GM19395 (cell line): ENCODE data around the gene KMT5C.
A peak's percentile ranks its signal among the peaks of the same experiment; 100 is the strongest.

Experiments
- ATAC-seq: cut with Tn5 transposase; IDR thresholded peaks from one replicate; pipeline ENCODE4 v1.9.1; 2021; ENCODE audit warnings: mild to moderate bottlenecking, moderate library complexity; ENCODE audit not compliant: unreplicated experiment

The KMT5C gene

DNA sequence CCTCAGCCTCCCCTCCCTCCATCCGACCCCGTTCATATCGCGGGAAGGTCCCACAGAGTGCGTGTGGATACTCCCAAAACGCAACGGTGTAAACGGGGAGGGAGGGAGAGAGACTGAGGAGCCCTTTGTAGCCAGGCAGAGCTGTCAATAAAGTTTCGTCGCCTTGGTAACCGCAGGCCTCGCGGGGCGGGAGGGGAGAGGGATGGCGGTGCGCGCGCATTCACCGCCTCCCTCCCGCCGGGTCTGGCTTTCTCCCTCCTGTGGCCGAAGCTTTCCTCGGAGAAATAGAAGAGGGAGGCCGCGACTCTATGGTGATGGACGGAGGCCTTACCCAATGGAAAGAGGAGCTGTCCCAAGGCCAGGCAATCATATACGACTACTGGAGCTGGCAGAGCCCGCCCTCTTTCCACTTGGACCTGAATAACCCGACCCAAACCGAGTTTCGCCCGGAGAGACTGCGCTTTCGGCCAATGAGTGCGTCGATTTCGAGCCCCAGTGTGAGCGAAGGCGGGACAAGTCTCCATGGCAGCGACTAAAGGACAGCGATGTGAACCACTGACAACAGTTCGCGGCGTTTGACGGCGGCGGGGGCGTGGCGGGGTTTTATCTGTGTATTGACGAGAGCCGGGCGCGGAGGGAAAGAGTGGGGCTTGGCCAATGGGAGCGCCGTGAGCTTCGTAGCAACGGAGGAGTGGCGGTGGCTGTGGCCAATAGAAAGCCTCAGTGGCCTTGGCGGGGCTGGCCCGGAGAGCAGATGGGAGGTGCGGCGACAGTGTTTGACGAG lies at the start of gene KMT5C:
Gene KMT5C (plus strand): TSS at position 772 of the 784 bp plus-strand sequence. CDS start 2,061 bp downstream, outside the sequence.
- ATAC-seq, result peak; percentile 88

DNA sequence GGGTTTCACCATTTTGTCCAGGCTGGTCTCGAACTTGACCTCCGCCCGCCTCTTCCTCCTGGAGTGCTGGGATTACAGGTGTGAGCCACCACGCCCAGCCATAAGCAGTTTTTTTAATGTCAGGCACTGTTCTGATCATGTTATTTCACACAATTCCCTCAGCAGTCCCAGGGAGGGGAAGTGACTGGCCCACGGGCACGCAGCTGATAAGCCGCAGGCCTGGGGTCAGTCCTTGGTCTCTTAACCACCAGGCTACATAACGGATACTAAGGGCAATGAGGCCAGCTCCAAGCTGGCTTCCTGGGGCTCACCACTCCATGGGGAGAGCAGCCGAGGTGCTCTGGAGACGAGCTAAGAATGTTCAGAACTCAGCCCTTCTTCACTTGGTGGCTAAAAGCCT lies 42.4 kb upstream of the KMT5C start:
- ATAC-seq, result no peak

DNA sequence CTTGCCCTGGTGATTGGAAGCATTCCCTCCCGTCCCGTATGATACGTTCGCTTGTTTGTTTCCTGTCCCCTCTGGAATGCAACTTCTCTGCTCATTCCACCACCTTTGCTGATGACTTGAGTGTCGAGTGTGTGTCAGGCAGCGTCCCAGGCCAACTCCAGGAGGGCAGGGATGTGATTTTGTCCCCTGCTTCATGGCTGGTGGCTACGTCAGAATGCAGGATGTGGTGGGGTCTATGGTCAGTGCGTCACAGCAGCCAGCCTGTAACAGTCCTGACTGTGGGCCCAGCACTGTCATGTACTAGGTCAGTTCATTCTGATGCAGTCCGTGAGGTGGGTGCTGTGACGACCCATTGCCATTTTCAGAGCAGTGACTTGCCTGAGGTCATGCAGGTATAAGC lies 39.7 kb upstream of the KMT5C start:
- no peak for ATAC-seq

DNA sequence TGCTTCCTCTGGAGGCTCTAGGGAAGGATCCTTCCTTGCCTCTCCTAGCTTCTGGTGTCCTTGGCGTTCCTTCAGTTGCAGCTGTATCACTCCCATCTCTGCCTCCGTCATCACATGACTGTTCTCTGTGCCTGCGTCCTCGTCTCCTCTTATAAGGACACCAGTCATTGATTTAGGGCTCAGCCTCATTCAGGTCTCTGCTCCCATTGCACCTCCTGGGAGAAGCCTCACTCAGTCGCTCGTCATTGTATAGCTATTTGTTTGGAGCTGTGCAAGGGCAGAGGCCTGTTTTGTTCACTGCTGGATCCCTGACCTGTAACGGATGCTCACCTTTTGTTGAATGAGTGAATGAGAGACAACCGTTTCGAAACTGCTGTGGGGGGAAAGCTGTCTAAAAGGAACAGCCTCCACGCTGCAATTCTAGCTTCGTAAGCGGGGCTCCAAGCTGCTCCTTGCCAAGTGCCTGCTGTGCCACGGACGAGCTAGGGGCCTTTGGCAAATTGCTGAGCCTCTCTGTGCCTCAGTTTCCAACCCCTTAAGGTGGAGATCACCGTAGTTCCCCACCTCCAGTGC lies 38.7 kb upstream of the KMT5C start:
- ATAC-seq, result no peak

DNA sequence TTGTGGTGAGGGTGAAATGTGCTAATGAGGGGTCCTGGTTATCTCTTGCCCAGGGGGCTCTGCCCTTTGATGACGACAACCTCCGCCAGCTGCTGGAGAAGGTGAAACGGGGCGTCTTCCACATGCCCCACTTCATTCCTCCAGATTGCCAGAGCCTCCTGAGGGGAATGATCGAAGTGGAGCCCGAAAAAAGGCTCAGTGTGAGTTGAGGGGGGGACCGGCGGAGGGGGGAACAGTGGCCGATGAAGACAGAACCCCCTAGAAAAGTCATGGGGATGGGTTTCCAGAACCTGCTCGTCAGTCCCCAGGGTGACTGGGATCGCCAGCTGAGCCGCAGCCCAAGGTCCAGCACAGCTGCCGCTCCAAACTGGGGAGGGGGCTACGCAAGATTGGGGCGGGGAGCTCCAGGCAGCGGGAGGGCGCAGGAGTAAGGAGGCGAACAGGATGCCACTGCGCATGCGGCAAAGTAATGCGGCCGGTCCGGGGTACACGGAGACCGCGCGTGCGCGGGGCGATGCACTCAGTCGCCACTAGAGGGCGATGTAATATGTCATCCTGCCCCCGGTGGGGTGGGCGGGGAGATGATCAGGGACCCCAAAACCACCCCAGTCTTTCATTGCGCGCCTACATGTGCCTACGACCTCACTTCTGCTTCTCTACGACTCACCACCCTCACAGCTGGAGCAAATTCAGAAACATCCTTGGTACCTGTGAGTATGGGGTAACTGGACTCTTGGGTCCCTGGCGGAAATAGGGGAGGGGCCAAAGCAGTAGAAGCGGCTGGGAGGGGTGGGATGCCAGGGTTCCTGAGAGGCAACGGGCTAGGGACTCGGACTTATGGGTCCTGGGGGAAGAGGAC lies 38.0 kb upstream of the KMT5C start:
- ATAC-seq, result peak; percentile 69

DNA sequence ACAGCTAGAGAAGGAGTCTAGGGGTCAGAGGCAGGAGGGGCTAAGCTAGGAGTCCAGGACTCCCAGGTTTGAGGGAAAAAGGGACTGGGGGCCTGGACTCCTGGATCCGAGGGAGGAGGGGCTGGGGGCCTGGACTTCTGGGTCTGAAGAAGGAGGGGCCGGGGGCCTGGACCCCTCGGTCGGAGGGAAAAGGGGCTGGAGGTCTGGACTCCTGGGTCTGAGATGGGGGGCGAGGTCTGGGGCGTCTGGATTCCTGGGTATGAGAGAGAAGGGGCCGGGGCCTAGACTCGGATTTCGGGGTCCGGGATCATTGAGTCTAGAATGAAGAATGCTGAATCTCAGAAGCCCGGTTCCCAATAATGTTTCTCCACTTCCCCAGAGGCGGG lies 37.4 kb upstream of the KMT5C start:
- ATAC-seq, result no peak

DNA sequence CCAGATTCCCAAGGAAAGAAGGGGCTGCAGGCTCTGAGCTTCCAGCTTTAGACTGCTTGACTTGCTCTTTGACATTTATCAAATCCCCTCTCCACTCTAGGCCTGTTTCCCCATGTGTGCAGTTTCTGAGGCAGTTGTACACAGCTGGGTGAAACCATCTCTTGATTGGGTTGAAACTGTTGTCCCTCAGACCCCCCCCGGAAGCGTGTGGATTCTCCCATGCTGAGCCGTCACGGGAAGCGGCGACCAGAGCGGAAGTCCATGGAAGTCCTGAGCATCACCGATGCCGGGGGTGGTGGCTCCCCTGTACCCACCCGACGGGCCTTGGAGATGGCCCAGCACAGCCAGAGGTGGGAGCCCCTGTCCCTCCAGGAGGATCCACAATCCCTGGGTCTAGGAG lies 36.2 kb upstream of the KMT5C start:
- ATAC-seq, result no peak

DNA sequence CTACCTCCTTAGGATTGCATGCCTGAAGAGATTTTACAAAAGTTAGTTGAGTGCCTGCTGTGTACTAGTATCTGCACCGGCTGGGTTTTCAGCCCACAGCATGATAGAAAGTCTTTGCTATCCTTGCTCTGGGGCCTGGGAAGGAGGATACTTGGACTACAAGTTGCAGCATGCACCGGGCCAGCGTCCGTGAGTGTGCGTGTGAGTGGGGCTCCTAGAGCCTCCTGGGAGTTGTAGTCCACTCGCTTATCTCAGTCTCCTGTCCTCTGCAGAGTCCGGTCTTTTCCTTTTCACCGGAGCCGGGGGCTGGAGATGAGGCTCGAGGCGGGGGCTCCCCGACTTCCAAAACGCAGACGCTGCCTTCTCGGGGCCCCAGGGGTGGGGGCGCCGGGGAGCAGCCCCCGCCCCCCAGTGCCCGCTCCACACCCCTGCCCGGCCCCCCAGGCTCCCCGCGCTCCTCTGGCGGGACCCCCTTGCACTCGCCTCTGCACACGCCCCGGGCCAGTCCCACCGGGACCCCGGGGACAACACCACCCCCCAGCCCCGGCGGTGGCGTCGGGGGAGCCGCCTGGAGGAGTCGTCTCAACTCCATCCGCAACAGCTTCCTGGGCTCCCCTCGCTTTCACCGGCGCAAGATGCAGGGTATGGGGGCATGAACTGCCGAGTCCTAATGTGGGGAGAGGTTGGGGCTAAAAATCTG lies 35.2 kb upstream of the KMT5C start:
- no peak for ATAC-seq

DNA sequence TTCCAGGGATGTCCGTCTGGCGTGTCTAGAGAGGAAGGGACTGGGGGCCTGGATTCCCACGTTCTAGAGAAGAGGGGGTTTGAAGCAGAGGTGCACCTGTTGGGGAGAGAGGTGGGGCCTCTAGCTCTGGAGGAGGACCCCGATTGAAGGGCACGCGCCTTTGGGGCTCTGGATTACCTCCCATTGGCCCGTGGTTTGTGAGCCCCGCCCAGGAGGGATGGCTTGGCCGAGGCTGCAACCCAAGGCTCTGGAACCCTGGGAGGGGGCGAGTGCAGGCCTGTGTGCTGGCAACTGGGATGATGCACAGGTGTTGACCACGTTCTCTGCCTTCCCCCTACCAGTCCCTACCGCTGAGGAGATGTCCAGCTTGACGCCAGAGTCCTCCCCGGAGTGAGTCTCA lies 34.7 kb upstream of the KMT5C start:
- no peak for ATAC-seq

DNA sequence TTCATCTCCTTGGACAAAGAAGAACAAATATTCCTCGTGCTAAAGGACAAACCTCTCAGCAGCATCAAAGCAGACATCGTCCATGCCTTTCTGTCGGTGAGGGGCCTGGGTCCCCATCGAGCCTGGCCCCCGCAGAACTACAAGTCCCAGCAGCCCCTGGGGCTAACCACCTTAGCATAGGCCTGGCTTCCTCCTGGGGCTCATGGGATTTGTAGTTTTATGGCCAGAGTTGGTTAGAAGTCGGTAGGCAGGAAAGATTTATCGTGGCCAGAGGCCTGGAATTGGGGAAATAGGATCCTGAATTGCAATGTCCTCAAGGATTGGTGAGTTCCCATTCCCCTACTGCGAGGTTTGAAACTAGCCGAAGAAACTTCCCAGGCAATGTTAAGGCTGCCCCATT lies 34.2 kb upstream of the KMT5C start:
- no peak for ATAC-seq

DNA sequence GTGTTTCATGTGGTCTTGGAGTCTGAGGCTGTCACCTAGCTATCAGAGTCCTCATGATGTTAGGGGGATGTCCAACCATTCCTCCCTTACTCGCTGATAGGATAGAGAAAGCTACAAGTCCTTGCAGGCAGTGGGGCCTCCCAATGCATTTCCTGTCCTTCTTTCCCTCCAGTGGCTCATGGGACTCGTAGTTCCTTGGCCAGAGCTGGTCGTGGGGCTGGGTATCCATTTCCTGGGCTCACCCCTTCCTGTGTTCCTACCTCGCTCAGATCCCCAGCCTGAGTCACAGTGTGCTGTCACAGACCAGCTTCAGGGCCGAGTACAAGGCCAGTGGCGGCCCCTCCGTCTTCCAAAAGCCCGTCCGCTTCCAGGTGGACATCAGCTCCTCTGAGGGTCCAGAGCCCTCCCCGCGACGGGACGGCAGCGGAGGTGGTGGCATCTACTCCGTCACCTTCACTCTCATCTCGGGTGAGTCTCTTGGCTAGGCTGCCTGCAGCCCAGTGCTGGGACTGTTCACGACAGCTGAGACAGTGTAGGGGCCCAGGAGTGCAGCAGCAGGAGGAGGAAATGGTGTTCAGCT lies 33.6 kb upstream of the KMT5C start:
- ATAC-seq, result no peak

DNA sequence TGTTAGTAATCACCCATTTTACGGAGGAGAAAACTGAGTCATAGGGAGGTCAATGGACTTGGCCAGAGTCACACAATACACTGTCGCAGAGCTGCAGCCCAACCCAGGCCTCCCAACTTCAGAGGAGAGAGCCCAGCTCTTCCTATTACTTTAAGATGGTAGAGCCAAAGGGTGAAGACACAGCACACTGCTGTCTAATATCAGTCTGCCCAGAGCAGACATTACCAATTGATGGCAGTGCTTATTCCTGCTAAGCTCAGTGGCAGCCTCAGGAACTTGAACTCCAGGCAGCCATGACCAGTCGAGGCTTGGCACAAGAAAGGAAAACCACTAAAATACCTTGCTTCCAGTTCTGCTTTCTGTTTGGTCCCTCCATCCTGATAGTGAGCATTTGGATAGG lies 33.0 kb upstream of the KMT5C start:
- no peak for ATAC-seq

DNA sequence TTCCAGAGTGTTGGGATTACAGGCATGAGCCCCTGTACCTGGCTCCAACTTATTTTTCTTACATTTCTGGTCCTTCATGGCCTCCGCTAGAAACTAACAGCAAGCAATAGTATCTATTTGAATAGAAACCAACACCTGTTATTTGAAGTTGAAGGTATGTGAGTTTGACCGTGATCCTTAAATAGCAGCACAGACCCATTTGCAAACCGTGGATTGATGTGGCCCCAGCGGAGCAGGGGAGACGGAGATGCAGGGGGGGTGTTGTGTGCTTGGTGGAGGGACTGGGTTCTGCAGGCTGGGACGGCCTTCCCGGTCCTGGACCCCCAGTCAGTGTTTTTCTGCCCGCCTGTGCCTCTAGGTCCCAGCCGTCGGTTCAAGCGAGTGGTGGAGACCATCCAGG lies 31.4 kb upstream of the KMT5C start:
- ATAC-seq, result no peak

DNA sequence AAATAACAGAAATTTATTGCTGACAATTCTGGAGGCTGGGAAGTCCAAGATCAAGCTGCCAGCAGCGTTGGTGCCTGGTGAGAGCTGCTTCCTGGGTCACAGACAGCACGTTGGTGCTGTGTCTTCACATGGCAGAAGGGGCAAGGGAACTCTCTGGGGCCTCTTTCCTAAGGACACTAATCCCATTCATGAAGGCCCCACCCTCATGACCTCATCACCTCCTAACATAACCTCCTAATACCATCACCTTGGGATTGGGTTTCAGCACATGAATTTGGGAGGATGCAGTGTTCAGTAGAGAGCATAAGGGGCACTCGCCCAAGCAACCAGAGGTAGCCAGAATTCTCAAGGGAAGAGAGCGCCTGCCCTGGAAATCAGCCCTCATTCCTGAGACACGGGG lies 30.2 kb upstream of the KMT5C start:
- no peak for ATAC-seq

DNA sequence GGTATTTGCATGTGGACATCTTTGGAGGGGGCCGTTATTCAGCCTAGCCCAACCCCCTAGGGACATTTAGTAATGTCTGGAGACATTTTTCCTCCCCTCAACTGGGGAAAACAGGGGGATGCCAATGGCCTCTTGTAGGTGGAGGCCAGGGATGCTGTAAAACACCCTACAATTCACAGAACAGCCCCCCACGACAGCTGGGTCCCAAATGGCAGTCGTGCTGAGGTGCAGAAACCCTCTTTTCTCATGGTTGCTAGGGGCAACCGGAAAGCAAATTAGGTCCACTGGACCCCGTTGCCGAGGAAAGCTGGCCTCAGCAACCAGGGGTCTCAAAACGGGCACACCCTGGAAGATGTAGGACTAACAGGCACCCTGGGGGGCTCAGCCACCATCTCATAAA lies 29.2 kb upstream of the KMT5C start:
- ATAC-seq, result no peak

DNA sequence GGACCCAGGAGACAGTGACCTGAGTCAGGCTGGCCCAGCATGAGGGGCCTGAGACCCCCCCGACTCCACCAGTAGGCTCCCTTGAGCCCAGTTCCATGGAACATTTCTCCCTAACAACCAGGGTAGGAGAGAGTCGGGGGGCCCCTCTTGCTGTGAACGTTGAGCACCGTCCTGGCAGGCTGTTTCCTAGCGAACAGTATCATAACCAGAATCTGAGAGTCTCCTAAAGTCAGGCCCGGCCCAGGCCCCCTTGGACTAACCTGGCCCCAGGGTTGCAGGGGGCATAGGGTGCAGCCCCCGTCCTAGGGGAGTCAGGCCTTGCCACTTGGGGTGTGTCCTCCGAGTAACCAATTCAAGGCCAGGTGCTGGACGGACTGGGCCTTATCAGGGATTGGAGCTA lies 28.3 kb upstream of the KMT5C start:
- ATAC-seq, result no peak

DNA sequence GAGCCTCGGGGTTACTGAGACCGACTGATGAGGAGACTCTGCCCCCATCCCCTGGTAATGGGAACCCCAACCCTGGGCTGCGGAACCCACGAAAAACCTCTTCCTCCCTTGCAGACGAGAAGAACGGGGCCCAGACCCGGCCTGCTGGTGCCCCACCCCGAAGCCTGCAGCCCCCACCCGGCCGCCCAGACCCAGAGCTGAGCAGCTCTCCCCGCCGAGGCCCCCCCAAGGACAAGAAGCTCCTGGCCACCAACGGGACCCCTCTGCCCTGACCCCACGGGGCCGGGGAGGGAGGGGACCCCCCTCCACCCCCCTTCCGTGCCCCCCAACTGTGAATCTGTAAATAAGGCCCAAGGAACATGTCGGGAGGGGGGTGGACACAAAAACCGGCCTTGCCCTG lies 27.9 kb upstream of the KMT5C start:
- ATAC-seq, result no peak

DNA sequence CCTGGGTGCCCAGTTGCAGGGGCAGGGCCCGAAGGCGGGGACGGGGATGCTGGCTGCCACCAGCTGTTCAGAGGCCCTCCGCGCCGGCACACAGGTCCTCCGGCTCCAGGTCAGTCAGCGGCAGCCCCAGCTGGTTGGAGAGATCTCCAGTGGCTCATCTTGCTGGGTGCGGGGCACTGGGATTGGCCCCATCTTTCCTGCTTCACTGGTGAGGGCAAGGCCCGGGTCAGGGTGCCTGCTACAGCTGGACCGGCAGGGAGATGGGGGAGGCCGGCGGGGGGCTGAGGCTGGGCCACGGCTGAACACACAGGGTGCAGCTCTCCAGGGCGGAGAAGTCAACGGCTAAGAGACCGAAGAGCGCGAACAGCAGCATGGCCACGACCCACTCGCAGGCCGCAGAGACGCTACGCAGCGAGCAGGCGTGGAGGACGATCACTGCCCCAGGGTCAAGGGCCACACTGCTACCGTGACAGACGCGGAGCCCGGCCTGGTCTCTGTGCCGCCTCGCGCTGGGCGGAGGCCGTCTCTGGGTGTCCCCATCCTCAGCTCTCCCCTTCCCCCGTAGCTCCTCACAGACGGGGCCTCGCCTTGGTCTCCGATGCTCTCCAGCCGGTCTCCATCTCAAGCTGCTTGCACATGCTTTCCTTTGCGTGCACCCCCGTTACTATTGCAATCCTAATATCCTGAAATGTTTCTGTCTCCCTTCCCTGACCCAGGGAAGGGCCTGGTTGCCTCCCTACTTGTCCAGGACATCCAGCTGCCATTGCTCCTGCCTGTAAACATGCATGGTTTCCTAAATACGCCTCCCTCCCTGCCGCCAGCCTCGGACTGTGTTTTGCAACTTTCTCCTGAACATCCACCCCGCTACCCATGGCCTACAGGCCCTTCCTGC lies 26.8 kb upstream of the KMT5C start:
- no peak for ATAC-seq

DNA sequence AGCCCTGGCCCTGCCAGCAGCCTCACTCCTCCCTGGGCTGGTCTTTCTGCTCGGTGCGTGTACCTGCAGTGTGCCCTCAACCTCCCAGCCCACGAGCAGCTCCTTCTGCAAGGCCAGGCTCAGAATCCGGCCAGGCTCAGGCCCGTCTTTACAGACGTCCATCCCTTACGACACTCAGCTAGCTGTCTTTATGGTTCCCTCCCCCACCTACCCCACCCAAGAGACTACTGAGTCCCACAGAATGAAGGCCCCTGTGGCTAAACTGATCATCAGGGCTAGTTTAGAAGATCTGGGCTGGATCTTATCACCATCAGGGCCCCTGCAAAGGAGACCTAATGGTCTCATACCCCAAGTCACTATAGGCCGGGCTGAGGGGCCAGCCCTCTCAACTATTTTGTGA lies 25.3 kb upstream of the KMT5C start:
- ATAC-seq, result no peak

DNA sequence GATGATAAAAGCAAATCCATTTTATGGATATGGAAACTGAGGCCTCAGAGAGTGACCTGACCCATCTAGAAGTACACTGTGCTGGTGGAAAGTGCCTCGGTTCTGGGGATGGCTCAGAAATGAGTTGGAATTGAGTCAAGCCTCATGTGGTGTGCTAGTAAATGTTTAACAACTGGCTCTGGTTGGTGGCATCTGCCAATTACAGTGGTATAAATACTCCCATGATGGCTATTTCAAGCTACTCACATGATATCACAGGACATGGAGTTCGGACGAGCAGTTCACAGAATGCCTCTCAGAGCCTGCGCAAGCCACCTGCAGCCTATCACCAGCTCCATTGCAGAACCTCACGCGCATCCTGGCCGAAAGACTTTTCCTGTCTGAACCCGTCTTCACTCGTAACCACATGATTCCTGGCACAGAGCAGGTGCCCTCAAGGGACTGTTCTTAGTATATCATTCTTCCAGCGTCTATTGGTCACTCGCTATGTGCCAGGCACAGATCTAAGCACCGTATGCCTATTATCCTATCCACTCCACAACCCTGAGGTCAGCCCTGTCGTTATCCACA lies 23.6 kb upstream of the KMT5C start:
- ATAC-seq, result no peak
